ENCODE measurements around the gene PALM3. TPM values are rescaled to one million over a fixed set of nuclear protein-coding genes. Genes with fewer than 3 reads are reported as not detected.

PALM3 gene
- total RNA-seq, 4 donors from 2014 or later: 0.30 to 2.7 (median 0.53) TPM

DNA sequence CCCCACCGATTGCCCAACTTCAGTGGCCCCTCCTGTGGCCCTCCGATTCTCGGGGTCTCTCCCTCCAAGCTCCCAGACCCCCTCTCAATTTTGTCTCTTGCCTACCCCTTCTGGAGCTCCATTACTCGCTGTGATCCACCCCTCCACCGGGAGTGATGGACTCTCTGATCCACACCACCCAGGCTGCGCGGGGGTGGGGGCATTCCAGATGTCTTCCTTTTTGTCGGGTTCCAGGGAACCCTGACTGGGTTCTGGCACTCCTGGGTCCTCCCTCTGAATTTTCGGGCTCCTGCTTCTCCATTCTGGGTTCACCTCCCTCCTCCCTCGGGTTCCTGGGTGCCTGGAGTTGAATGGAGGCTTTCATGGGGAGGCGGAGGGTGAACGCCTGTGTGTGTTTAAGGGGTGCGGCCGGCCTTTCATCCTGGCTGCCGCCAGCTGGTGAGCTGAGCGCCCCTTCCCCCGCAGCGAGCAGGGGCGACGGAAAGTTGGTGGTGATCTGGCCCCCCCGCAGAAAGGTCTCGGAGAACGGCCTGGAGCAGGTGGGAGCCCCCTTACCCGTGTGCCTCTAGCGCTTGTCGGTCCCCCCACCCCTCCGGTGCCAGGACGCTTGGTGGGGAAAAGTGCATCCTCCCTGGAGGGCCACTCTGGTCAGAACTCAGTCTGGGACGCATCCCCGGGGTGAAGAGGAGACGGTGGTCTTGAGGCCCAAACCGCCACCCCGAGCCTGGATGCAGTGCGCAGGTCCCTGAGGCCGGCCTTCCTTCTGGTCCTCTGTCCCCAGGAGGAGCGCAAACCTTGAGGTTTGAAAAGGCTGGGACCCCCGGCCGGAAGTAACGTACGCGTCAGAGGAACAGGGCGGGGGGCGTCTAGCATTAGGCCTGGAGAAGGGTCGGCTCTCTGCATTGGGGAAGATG, 12.3 kb upstream of the PALM3 start:
- WGBS, 2 donors: 0 to 2% methylated on average over 26 to 29 of the region's 44 CpGs
- peak overlapping the region; percentile 78 to 96 (median 87) for H3K27ac ChIP-seq
- H3K4me3 ChIP-seq: peak overlapping the region; percentile 54 to 89 (median 72)
- H3K9me3 ChIP-seq: no peaks in the 10 kb centered on the region
- no peaks in the 10 kb centered on the region for H3K27me3 ChIP-seq
- TF ChIP-seq CTCF (IDR thresholded peaks at IDR 0.05) (no peak), POLR2A (IDR thresholded peaks at IDR 0.05) (no peak)
- peak in 1 of 2 donors; percentile 23 for DNase-seq (ENCODE audit: low spot score in 2 of 2)
- H3K36me3 ChIP-seq: no peaks in the 10 kb centered on the region
- H3K4me1 ChIP-seq: peaks cover 0 to 44% (median 20%) of the 10 kb centered on the region in 4 donors

DNA sequence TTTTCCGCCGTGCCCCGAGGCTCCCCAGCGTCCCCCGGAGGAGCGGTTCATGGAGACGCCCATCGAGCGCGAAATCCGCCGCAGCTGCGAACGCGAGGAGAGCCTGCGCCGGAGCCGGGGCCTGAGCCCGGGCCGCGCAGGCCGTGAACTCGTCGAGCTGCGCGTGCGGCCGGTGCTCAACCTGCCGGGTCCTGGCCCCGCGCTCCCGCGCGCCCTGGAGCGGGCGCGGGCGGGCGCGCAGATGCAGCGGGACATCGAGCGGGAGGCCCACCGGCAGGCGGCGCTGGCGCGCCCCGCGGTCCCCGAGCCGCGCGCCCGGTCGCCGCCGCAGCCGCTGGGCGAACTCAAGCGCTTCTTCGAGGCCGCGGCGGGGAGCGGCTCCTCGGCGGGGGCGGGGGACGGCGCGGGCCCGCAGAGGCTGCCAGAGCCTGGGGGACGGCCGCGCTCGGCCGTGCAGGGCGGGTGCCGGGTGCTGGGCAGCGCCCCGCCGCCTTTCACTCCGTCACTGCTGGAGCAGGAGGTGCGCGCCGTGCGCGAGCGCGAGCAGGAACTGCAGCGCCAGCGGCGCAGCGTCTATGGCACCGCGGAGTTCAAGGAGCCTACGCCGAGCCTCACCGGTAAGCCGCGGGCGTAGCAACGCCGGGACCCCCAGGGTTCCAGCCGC, 11.5 kb upstream of the PALM3 start:
- Histone ChIP-seq H3K36me3 (no peaks in the 10 kb centered on the region), H3K4me1 (peaks cover 0 to 44% (median 20%) of the 10 kb centered on the region in 4 donors), H3K4me3 (peak overlapping the region; percentile 55 to 89 (median 72)), H3K27me3 (no peaks in the 10 kb centered on the region), H3K27ac (peak overlapping the region; percentile 78 to 96 (median 87)), H3K9me3 (no peaks in the 10 kb centered on the region)
- TF ChIP-seq POLR2A (IDR thresholded peaks at IDR 0.05) (peak; percentile 34 to 47), CTCF (IDR thresholded peaks at IDR 0.05) (peak; percentile 30 to 99 (median 96)), EP300 (IDR thresholded peaks at IDR 0.05) (peak in 1 of 2 donors; percentile 34)
- 1 to 3% methylated on average over 14 to 92 of the region's 106 CpGs for WGBS, 2 donors
- peak in 1 of 2 donors; percentile 39 for DNase-seq (ENCODE audit: low spot score in 2 of 2)

DNA sequence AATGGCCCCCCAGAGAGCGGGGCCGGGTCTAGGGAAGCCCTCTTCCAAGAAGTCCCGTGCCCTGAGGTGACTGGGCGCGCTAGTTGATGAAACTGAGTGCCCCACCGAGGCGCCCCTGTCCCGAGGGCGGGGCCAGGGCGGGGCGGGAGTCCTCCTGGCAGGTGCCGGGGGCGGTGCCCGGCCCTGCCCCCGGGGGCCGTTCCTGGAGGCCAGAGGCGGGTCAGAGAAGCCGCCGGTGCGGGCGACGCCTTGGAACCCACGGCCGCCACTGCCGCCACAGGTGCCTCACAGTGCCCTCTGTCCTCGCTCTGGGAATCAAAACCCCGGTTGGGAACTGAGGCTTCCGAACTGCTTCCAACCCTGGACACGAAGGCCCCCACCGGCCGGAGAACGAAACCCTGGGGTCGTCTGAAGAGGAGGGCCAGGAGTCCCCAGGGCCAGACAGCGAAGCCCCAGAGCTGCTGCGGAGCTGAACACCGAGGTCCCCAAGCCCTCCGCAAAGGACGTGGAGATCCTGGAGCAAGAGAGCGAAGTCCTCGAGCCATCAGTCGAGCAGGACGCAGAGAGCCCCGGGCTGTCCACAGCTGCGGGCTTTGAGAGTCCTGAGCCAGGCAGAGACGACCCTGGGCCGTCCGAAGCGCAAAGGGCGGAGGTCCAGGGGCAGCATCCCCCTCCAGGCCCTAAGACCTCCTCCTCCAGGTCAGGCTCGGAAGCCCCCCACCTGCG, 10.8 kb upstream of the PALM3 start, which contains the start of gene MISP3:
Gene MISP3, plus strand, starts transcription at position 252 of the 726 bp plus-strand sequence. CDS start 524 bp downstream, outside the sequence.
- 2 to 3% methylated on average over 8 to 27 of the region's 51 CpGs for WGBS, 2 donors
- H3K9me3 ChIP-seq: no peaks in the 10 kb centered on the region
- H3K27ac ChIP-seq: peak within 1 kb of the TSS; percentile 78 to 96 (median 87)
- no peak for TF ChIP-seq EP300 (IDR thresholded peaks at IDR 0.05)
- no peaks in the 10 kb centered on the region for H3K36me3 ChIP-seq
- no peak for DNase-seq (ENCODE audit: low spot score in 2 of 2)
- peaks cover 0 to 44% (median 20%) of the 10 kb centered on the region in 4 donors for H3K4me1 ChIP-seq
- peak within 1 kb of the TSS; percentile 55 to 89 (median 72) for H3K4me3 ChIP-seq
- no peaks in the 10 kb centered on the region for H3K27me3 ChIP-seq

DNA sequence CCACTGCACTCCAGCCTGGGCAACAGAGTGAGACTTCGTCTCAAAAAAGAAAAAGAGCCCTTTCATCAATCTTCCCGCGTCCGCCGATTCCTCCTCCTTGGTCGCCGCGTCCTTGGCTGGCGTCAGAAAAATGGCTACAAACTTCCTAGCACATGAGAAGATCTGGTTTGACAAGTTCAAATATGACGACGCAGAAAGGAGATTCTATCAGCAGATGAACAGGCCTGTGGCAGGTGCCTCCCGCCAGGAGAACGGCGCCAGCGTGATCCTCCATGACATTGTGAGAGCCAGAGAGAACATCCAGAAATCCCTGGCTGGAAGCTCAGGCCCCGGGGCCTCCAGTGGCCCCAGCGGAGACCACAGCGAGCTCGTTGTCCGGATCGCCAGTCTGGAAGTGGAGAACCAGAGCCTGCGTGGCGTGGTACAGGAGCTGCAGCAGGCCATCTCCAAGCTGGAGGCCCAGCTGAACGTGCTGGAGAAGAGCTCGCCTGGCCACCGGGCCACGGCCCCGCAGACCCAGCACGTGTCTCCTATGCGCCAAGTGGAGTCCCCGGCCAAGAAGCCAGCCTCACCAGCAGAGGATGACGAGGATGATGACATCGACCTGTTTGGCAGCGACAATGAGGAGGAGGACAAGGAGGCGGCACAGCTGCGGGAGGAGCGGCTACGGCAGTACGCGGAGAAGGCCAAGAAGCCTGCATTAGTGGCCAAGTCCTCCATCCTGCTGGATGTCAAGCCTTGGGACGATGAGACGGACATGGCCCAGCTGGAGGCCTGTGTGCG, 8.6 kb upstream of the PALM3 start:
- TF ChIP-seq CTCF (IDR thresholded peaks at IDR 0.05) (no peak), POLR2A (IDR thresholded peaks at IDR 0.05) (no peak), EP300 (IDR thresholded peaks at IDR 0.05) (no peak)
- Histone ChIP-seq H3K36me3 (no peaks in the 10 kb centered on the region), H3K9me3 (no peaks in the 10 kb centered on the region), H3K27me3 (no peaks in the 10 kb centered on the region), H3K4me3 (no peak overlapping the region), H3K27ac (no peak overlapping the region), H3K4me1 (peaks cover 0 to 39% (median 19%) of the 10 kb centered on the region in 4 donors)
- DNase-seq (ENCODE audit: low spot score in 2 of 2): no peak
- WGBS, 2 donors: 93 to 95% methylated on average over 40 to 43 of the region's 43 CpGs

DNA sequence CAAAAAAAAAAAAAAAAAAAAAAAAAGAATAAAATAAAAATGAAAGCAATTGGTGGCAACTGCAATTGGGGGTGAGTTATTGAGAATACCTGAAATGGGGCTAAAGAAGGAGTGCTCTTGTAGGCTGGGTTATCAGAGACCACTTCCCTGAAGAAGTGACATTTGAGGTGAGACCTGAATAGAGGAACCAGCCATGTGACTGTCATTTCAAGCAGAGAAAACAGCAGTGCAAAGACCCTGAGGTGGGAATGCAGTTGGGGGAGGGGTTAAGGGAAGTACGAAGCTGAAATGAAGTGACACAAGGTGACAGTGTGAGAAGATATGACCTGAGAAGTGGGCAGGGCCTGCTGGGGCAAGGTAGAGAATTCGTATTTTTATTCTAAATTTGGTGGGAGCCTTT, 4.3 kb upstream of the PALM3 start:
- peaks cover 0 to 21% of the 10 kb centered on the region in 2 donors for H3K27me3 ChIP-seq
- no peak overlapping the region for H3K4me3 ChIP-seq
- no peak for TF ChIP-seq CTCF (IDR thresholded peaks at IDR 0.05)
- no peak for TF ChIP-seq POLR2A (IDR thresholded peaks at IDR 0.05)
- TF ChIP-seq EP300 (IDR thresholded peaks at IDR 0.05): no peak
- WGBS, 2 donors: 66 to 67% methylated on average over 2 of the region's 2 CpGs
- no peak for DNase-seq (ENCODE audit: low spot score in 2 of 2)
- H3K36me3 ChIP-seq: no peaks in the 10 kb centered on the region
- H3K27ac ChIP-seq: no peak overlapping the region
- H3K9me3 ChIP-seq: no peaks in the 10 kb centered on the region
- no peaks in the 10 kb centered on the region for H3K4me1 ChIP-seq

Measured in tibial nerve (tissue), 4 donors.